SK-N-SH (cell line): ENCODE results near the gene DGCR8. TPM values are rescaled to one million over a fixed set of nuclear protein-coding genes. Genes with fewer than 3 reads are reported as not detected.

Experiments
- CTCF ChIA-PET: fragments of 300-600, 350-600 bp; formaldehyde crosslinking; extraction: SDS; loops from one replicate; lab custom pipeline; 2021; lab: Yijun Ruan, JAX
- POLR2A ChIA-PET: fragments of 350-600 bp; sonication (Branson Sonifier 250); formaldehyde crosslinking; extraction: SDS; loops from one replicate; lab custom pipeline; 2020; ENCODE audit warnings: antibody characterized with exemption, inconsistent platforms; lab: Yijun Ruan, JAX
- DNase-seq: peaks from one replicate; pipeline ENCODE4 v3.0.0; 2012
- H2AFZ ChIP-seq: fragments of 200-600 bp; sonication (generic); 2 replicates; pipeline ENCODE4 v1.8.1; 2016; ENCODE audit warnings: antibody characterized with exemption, mild to moderate bottlenecking, low read depth
- H3F3A ChIP-seq: fragments of 200-600 bp; sonication (generic); replicated peaks from 2 replicates; pipeline ENCODE3; 2016; ENCODE audit warnings: antibody characterized with exemption, mild to moderate bottlenecking; ENCODE audit not compliant: insufficient read depth
- H3K27ac ChIP-seq, 2 experiments: fragments of 200-500 bp in 1 of 2; fragments of 200-600 bp in 1 of 2; sonication (Bioruptor generic) in 1 of 2; sonication (generic), shearing (Covaris generic) in 1 of 2; 2 replicates each; pipeline versions ENCODE4 v1.5.1 to v1.6.1; 2014 to 2016; ENCODE audit warnings: low read depth in 2 of 2, inconsistent platforms in 1 of 2, low read length in 1 of 2, mild to moderate bottlenecking in 1 of 2, mixed read lengths in 1 of 2
- H3K27me3 ChIP-seq: fragments of 200-600 bp; sonication (generic), shearing (Covaris generic); 2 replicates; pipeline ENCODE4 v1.6.1; 2016; ENCODE audit warnings: mixed run types; ENCODE audit not compliant: insufficient read depth
- H3K36me3 ChIP-seq, 2 experiments: fragments of 200-500 bp in 1 of 2; fragments of 200-600 bp in 1 of 2; sonication (Bioruptor generic) in 1 of 2; sonication (generic) in 1 of 2; replicated peaks in 1 of 2; 2 replicates each; pipeline versions ENCODE3 to v1.5.1; 2014 to 2016; ENCODE audit warnings: low read length in 1 of 2, mild to moderate bottlenecking in 1 of 2; ENCODE audit not compliant: insufficient read depth in 2 of 2, control insufficient read depth in 1 of 2
- H3K4me1 ChIP-seq, 2 experiments: fragments of 200-500 bp in 1 of 2; fragments of 200-600 bp in 1 of 2; sonication (Bioruptor generic) in 1 of 2; sonication (generic), shearing (Covaris generic) in 1 of 2; 2 replicates each; pipeline versions ENCODE4 v1.5.1 to v1.6.1; 2014 to 2016; ENCODE audit warnings: low read depth in 1 of 2, low read length in 1 of 2, mixed run types in 1 of 2; ENCODE audit not compliant: insufficient read depth in 2 of 2, control insufficient read depth in 1 of 2
- H3K4me2 ChIP-seq: fragments of 200-600 bp; sonication (generic), shearing (Covaris generic); 2 replicates; pipeline ENCODE4 v1.6.1; 2017; ENCODE audit warnings: mixed run types
- H3K4me3 ChIP-seq, 2 experiments: fragments of 200-500 bp in 1 of 2; fragments of 200-600 bp in 1 of 2; sonication (Bioruptor generic) in 1 of 2; sonication (generic), shearing (Covaris generic) in 1 of 2; 2 replicates each; pipeline versions ENCODE4 v1.5.1 to v1.8.1; 2014 to 2016; ENCODE audit warnings: low read depth in 2 of 2, inconsistent platforms in 1 of 2, low read length in 1 of 2, mild to moderate bottlenecking in 1 of 2, mixed read lengths in 1 of 2, moderate library complexity in 1 of 2
- H3K79me2 ChIP-seq: fragments of 200-600 bp; sonication (generic); 2 replicates; pipeline ENCODE4 v1.8.1; 2017; ENCODE audit warnings: mild to moderate bottlenecking; ENCODE audit not compliant: insufficient read depth
- H3K9ac ChIP-seq: fragments of 200-600 bp; sonication (generic); 2 replicates; pipeline ENCODE4 v1.6.1; 2017; ENCODE audit warnings: mixed run types
- H3K9me2 ChIP-seq: fragments of 200-600 bp; sonication (generic); 2 replicates; pipeline ENCODE4 v1.6.1; 2017; ENCODE audit warnings: mixed run types
- H3K9me3 ChIP-seq: fragments of 200-600 bp; sonication (generic); 2 replicates; pipeline ENCODE4 v1.6.1; 2017; ENCODE audit warnings: mixed run types, mild to moderate bottlenecking, moderate library complexity
- H4K20me1 ChIP-seq: fragments of 200-600 bp; sonication (generic); 2 replicates; pipeline ENCODE4 v1.6.1; 2017; ENCODE audit warnings: mild to moderate bottlenecking, mixed run types; ENCODE audit not compliant: insufficient read depth
- CHD2 ChIP-seq: fragments of 150-350 bp; IDR thresholded peaks from 2 replicates; pipeline ENCODE4 v1.6.1; 2018; ENCODE audit warnings: low read length; ENCODE audit not compliant: partially characterized antibody
- MEF2A ChIP-seq: IDR thresholded peaks from 2 replicates; pipeline ENCODE4 v1.4.0; 2012; ENCODE audit warnings: low read depth, borderline replicate concordance
- MXI1 ChIP-seq: IDR thresholded peaks from 2 replicates; pipeline ENCODE4 v1.6.1; 2012; ENCODE audit warnings: mild to moderate bottlenecking, low read depth, low read length, improper control_type of control experiment
- NFIC ChIP-seq: IDR thresholded peaks from 2 replicates; pipeline ENCODE4 v1.4.0; 2012; ENCODE audit warnings: borderline replicate concordance
- NRF1 ChIP-seq: IDR thresholded peaks from 2 replicates; pipeline ENCODE4 v1.6.1; 2012; ENCODE audit warnings: low read depth, mild to moderate bottlenecking, low read length
- RAD21 ChIP-seq: IDR thresholded peaks from 2 replicates; pipeline ENCODE4 v1.6.1; 2012; ENCODE audit warnings: mild to moderate bottlenecking, low read length
- RXRA ChIP-seq: IDR thresholded peaks from 2 replicates; pipeline ENCODE4 v1.4.0; 2012; ENCODE audit warnings: low read depth, mild to moderate bottlenecking, borderline replicate concordance
- SIN3A ChIP-seq: IDR thresholded peaks from 2 replicates; pipeline ENCODE4 v1.6.1; 2012; ENCODE audit warnings: low read depth, mild to moderate bottlenecking, low read length, moderate library complexity, borderline replicate concordance
- SMC3 ChIP-seq: IDR thresholded peaks from 2 replicates; pipeline ENCODE4 v1.6.1; 2012; ENCODE audit warnings: low read depth, low read length, improper control_type of control experiment
- TEAD4 ChIP-seq: IDR thresholded peaks from 2 replicates; pipeline ENCODE4 v1.4.0; 2012; ENCODE audit warnings: mild to moderate bottlenecking, borderline replicate concordance; ENCODE audit not compliant: insufficient read depth
- WGBS: methylation state at CpG from one replicate; pipeline ENCODE4 v1.1.6; 2017; ENCODE audit warnings: low lambda C conversion rate; 5-methylcytosine and 5-hydroxymethylcytosine counted together
- polyA plus RNA-seq, 3 experiments: library from polyadenylated mRNA; depleted of rRNA; stranded (reverse); fragments of >200 nt; gene quantifications; 2 replicates each; pipeline ENCODE4 v1.2.3, GENCODE V29; 2012
- TF ChIP-seq, protein P1 (sequence below): IDR thresholded peaks from 2 replicates; pipeline ENCODE4 v1.6.1; 2012; ENCODE audit warnings: mild to moderate bottlenecking, low read depth, low read length, moderate library complexity
- TF ChIP-seq, protein P2 (sequence below): fragments of 150-350 bp; IDR thresholded peaks from 2 replicates; pipeline ENCODE4 v1.6.1; 2017; ENCODE audit warnings: antibody characterized with exemption, low read length, low read depth, borderline replicate concordance
- TF ChIP-seq, protein P3 (sequence below): fragments of 200-600 bp; sonication (generic); IDR thresholded peaks from 2 replicates; pipeline ENCODE4 v1.6.1; 2017; ENCODE audit warnings: antibody characterized with exemption, mild to moderate bottlenecking, moderate library complexity
- TF ChIP-seq, protein P4 (sequence below): IDR thresholded peaks from 2 replicates; pipeline ENCODE4 v1.4.0; 2012; ENCODE audit warnings: low read depth

Gene DGCR8
- polyA plus RNA-seq, 1 of the 3 experiments (the other 2 are of a cell fraction), result 26.5 TPM

DNA sequence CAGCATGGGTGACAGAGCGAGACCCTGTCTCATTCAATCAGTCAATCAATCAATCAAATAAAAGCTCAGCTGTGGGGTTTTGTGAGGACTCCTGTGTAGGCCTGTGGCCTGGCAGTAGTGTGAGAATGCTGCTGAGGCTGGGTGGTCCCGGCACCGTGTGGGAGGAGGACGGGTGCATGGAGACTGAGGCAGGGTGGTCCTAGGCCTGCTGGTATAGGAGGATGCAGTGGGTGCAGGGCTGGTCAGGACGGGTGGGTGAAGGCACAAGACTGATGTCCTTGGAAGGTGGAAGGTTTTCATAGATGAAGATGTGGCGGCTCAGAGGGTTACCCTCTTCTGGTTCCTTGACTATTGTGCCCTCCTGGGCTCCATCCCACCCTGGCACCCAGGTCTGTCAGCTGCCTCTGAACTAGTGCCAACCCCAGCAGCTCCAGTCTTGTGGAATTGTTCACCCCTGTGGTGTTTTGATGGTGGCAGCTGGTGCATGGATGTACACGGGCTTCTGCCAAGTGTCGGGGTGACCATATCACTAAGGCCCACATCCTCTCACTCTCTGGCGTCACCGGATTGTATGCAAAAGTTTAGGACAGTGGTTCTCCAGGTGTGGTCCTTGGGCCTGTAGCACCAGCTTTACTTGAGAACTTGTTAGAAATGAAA lies 35.4 kb upstream of the DGCR8 start:
- peaks cover 0 to 27% of the 10 kb centered on the region in 2 experiments for H3K36me3 ChIP-seq
- H3K27ac ChIP-seq, result no peak overlapping the region
- no peaks in the 10 kb centered on the region for H3K27me3 ChIP-seq
- H2AFZ ChIP-seq, result no peak overlapping the region
- no peak overlapping the region for H3K4me3 ChIP-seq
- POLR2A ChIA-PET, result no interaction called here
- H3K4me1 ChIP-seq, result no peaks in the 10 kb centered on the region
- no peak for TF ChIP-seq NFIC
- TF ChIP-seq RAD21, result no peak
- TF ChIP-seq, protein P1, sequence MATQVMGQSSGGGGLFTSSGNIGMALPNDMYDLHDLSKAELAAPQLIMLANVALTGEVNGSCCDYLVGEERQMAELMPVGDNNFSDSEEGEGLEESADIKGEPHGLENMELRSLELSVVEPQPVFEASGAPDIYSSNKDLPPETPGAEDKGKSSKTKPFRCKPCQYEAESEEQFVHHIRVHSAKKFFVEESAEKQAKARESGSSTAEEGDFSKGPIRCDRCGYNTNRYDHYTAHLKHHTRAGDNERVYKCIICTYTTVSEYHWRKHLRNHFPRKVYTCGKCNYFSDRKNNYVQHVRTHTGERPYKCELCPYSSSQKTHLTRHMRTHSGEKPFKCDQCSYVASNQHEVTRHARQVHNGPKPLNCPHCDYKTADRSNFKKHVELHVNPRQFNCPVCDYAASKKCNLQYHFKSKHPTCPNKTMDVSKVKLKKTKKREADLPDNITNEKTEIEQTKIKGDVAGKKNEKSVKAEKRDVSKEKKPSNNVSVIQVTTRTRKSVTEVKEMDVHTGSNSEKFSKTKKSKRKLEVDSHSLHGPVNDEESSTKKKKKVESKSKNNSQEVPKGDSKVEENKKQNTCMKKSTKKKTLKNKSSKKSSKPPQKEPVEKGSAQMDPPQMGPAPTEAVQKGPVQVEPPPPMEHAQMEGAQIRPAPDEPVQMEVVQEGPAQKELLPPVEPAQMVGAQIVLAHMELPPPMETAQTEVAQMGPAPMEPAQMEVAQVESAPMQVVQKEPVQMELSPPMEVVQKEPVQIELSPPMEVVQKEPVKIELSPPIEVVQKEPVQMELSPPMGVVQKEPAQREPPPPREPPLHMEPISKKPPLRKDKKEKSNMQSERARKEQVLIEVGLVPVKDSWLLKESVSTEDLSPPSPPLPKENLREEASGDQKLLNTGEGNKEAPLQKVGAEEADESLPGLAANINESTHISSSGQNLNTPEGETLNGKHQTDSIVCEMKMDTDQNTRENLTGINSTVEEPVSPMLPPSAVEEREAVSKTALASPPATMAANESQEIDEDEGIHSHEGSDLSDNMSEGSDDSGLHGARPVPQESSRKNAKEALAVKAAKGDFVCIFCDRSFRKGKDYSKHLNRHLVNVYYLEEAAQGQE, result no peak
- no peak for TF ChIP-seq MXI1
- TF ChIP-seq, protein P2, sequence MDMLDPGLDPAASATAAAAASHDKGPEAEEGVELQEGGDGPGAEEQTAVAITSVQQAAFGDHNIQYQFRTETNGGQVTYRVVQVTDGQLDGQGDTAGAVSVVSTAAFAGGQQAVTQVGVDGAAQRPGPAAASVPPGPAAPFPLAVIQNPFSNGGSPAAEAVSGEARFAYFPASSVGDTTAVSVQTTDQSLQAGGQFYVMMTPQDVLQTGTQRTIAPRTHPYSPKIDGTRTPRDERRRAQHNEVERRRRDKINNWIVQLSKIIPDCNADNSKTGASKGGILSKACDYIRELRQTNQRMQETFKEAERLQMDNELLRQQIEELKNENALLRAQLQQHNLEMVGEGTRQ, result no peak
- TF ChIP-seq, protein P3, sequence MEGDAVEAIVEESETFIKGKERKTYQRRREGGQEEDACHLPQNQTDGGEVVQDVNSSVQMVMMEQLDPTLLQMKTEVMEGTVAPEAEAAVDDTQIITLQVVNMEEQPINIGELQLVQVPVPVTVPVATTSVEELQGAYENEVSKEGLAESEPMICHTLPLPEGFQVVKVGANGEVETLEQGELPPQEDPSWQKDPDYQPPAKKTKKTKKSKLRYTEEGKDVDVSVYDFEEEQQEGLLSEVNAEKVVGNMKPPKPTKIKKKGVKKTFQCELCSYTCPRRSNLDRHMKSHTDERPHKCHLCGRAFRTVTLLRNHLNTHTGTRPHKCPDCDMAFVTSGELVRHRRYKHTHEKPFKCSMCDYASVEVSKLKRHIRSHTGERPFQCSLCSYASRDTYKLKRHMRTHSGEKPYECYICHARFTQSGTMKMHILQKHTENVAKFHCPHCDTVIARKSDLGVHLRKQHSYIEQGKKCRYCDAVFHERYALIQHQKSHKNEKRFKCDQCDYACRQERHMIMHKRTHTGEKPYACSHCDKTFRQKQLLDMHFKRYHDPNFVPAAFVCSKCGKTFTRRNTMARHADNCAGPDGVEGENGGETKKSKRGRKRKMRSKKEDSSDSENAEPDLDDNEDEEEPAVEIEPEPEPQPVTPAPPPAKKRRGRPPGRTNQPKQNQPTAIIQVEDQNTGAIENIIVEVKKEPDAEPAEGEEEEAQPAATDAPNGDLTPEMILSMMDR, result no peak
- TF ChIP-seq MEF2A, result no peak
- no peak for TF ChIP-seq TEAD4
- TF ChIP-seq RXRA, result no peak
- no peak for TF ChIP-seq CHD2
- no peak for TF ChIP-seq SIN3A
- TF ChIP-seq, protein P4, sequence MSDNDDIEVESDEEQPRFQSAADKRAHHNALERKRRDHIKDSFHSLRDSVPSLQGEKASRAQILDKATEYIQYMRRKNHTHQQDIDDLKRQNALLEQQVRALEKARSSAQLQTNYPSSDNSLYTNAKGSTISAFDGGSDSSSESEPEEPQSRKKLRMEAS, result no peak
- no peak for TF ChIP-seq SMC3
- no peak for TF ChIP-seq NRF1
- TF ChIP-seq, all 33 proteins: peak for 0
- WGBS, result 94% methylated on average over 10 of the region's 10 CpGs
- Histone ChIP-seq H3K9ac (no peak overlapping the region), H3K79me2 (0 out of 2 replicates have a peak, but pooled peaks cover 4% of the 10 kb centered on the region), H3K9me3 (no peaks in the 10 kb centered on the region), H3K9me2 (no peaks in the 10 kb centered on the region), H3K4me2 (no peak overlapping the region), H3F3A (no peaks in the 10 kb centered on the region), H4K20me1 (no peaks in the 10 kb centered on the region)
- CTCF ChIA-PET, result interaction anchor here (0.8 kb wide), 1 partner anchor 13 kb away, joined by 3 read pairs; no protein-coding TSS in a partner anchor
- no peak for DNase-seq
